ENCODE results near the gene TMEM242. TPM values are rescaled to one million over a fixed set of nuclear protein-coding genes. Genes with fewer than 3 reads are reported as not detected.

Gene TMEM242
- total and polyA plus RNA-seq, 2 of the 13 experiments (the other 11 are each of a cell fraction or from before 2014, with no cell fraction given), result 5.6 to 11.1 TPM

DNA sequence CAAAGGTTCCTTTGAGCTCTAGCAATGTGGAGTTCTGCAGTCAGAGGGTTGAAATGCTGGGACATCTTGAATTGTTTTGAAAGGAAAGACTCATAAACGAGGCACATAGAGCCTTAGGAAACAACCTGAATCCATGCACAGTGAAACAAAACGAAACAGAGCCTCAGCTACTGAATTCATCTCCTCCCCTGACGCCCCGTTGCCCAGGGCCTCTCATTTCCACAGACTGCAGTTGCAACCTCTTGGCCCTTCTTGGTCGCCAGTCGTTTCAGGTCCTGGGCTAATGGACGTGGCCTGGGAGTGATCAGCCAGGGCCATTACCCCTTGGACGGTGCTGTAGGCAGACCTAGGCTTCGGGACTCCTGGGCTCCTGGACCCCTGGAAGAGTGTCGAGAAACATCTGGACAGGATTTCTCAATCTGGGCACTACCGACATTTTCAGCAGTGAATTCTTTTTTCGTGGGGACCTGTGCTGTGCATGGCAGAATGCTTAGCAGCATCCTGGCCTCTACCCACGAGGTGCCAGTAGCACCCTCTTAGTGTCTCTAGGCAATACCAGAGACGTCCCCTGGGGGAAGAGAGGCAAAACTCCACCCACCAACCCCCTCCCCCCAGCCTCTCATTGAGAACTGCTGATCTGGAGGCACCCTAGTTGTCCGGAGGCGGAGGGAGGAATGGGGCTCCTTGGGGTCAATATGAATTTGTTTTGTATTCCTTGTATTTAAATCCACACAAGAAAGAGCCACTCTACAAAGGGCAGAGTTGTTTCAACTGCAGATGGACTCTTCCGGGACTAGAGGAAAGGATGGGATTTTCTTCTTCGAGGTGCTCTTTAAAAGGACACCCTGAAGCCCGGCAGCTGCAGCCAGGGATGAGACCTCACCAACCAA is 50.2 kb downstream of the TMEM242 start (continued):
- TF ChIP-seq GPBP1L1 (CRISPR knock-in tag; IDR thresholded peaks at IDR 0.05) (no peak), KLF13 (CRISPR knock-in tag; IDR thresholded peaks at IDR 0.05) (no peak), ZBTB40 (IDR thresholded peaks at IDR 0.05) (no peak), ZBTB40 (CRISPR knock-in tag; IDR thresholded peaks at IDR 0.05) (no peak), SMARCE1 (IDR thresholded peaks at IDR 0.05; ENCODE audit: borderline replicate concordance) (no peak), ARID4A (CRISPR knock-in tag; IDR thresholded peaks at IDR 0.05; ENCODE audit: borderline replicate concordance) (no peak), PHF8 (CRISPR knock-in tag; IDR thresholded peaks at IDR 0.05) (peak; percentile 12; the same call in 1 of the 2 replicates), ZNF501 (CRISPR knock-in tag; IDR thresholded peaks at IDR 0.05) (no peak), SUZ12 (IDR thresholded peaks at IDR 0.05; ENCODE audit: low read depth, low read length) (no peak), BRD4 (CRISPR knock-in tag; IDR thresholded peaks at IDR 0.05) (no peak), HDAC6 (IDR thresholded peaks at IDR 0.05; ENCODE audit: low read depth, low read length) (no peak), MIER2 (CRISPR knock-in tag; IDR thresholded peaks at IDR 0.05) (no peak), ZFP36L2 (CRISPR knock-in tag; IDR thresholded peaks at IDR 0.05) (no peak), ARHGAP35 (CRISPR knock-in tag; IDR thresholded peaks at IDR 0.05; ENCODE audit: borderline replicate concordance) (0 out of 2 replicates have a peak, but pooled peaks have one; percentile 34), NFKBIZ (CRISPR knock-in tag; IDR thresholded peaks at IDR 0.05) (no peak)
